ENCODE measurements around the gene SLC51B.

Gene SLC51B

DNA sequence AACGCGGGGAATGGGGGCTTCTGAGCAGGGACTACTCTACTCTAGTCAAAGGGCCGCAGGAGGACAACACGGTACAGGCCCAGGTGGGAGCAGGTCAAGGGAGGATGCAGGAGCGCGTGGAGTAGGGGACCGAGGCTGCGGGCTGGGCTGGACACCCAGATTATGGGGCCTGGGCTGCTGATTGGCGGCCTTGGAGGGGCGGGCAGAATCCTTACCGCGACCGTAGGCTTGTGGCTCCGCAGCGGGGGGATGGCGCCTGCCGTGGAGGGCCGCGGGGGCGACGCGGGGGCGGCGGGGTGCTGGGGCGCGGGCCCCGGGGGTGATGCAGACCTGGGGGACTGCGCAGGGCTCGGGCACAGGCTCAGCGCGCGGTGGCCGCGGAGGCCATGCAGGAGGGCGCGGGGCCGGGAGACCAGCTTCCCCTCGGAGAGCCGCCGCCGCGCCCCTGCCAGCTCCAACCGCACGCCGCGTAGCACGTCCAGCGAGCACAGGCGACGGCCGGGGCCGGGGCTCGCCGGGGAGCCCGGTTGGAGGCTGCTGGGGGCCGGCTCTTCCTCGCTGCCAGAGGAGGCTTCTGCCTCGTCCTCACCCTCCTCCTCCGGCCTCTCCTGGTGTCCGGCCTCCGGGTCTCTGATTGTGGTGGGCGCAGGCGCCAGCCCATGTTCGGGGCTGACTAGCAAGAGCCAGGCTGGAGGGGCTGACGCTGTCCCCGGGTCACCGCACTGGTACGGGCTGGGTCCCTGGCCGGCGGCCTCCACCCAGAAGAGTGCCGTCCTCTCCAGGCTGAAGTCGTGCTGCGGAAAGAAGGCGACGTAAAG, 56.9 kb downstream of the SLC51B start:
- no peak for DNase-seq

DNA sequence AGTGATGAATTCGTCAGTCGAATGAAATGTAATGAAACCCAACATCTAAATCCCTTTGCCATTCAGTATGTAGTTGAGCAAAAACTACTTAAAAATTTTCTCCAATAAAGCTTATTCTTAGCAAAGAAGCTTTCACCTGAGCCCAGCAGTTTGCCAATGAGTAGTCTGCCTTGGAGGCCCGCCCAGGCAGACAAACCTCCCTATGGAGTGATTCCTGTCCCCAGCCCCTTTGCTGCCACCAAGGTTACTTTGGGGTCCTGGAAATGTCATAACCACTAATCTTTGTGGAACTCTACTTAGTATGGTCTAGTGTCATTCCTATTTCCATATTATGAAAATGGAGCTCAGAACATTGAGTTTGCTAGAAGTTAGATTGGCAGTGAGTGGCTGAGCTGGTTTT, 57.7 kb downstream of the SLC51B start:
- DNase-seq = no peak
